ENCODE measurements around the gene SLC47A1. TPM values are rescaled to one million over a fixed set of nuclear protein-coding genes. Genes with fewer than 3 reads are reported as not detected.

SLC47A1 gene
- polyA plus RNA-seq, 1 donor (not counting 4 experiments of a cell fraction or from before 2014, with no cell fraction given) = 0.07 TPM

DNA sequence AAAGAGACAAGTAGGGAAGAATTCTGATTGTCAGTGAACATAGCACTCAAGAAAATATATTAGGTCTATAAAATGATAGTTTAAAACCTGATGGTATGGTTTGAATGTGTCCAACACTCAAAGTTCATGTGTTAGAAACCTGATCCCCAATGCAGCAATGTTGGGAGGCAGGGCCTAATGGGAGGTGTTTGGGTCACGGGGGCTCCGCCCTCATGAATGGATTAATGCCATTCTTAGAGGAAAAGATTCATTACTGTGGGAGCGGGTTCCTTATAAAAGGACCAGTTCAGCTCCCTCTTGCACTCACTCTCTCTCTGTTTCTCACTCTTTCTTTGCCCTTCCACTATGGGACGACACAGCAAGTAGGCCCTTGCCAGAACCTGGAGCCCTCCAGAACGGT lies 41.5 kb upstream of the SLC47A1 start:
- Histone ChIP-seq H3K4me1 (ENCODE audit: control insufficient read depth, extremely low read depth, insufficient read depth, low read length) (no peaks in the 10 kb centered on the region), H2AFZ (ENCODE audit: control insufficient read depth, low read length) (no peak overlapping the region), H3K9me1 (ENCODE audit: control insufficient read depth, extremely low read depth, insufficient read depth, low read length) (no peaks in the 10 kb centered on the region), H3K36me3 (ENCODE audit: control insufficient read depth in 2 of 2, extremely low read depth in 1 of 2, insufficient read depth in 2 of 2, low read length in 2 of 2) (no peaks in the 10 kb centered on the region), H3K9me3 (ENCODE audit: control insufficient read depth, low read depth, low read length) (no peaks in the 10 kb centered on the region), H3K27ac (ENCODE audit: control insufficient read depth, insufficient read depth, low read length) (no peak overlapping the region), H3K4me2 (ENCODE audit: control insufficient read depth, extremely low read depth, insufficient read depth, low read depth, low read length) (no peak overlapping the region), H3K27me3 (ENCODE audit: control insufficient read depth, extremely low read depth, insufficient read depth, low read length) (no peaks in the 10 kb centered on the region), H3K4me3 (ENCODE audit: control insufficient read depth in 2 of 3, extremely low read depth in 1 of 3, insufficient read depth in 2 of 3, low read depth in 1 of 3, low read length in 3 of 3) (no peak overlapping the region), H3K79me2 (ENCODE audit: control insufficient read depth, insufficient read depth, low read length) (no peaks in the 10 kb centered on the region), H4K20me1 (ENCODE audit: control insufficient read depth, extremely low read depth, insufficient read depth, low read length) (no peaks in the 10 kb centered on the region), H3K9ac (ENCODE audit: control insufficient read depth, extremely low read depth, insufficient read depth, low read length) (no peak overlapping the region)
- TF ChIP-seq EZH2 (IDR thresholded peaks at IDR 0.05; ENCODE audit: low read length) = no peak
- no peak for TF ChIP-seq CTCF (optimal IDR thresholded peaks at IDR 0.05 in 1 of 3, IDR thresholded peaks at IDR 0.05 in 1 of 3, conservative IDR thresholded peaks at IDR 0.05 in 1 of 3; ENCODE audit: extremely low read depth in 1 of 3, insufficient read depth in 2 of 3, low read length in 3 of 3)
- FAIRE-seq (no peak), DNase-seq (ENCODE audit: low read depth, low spot score) (no peak)
- dilution Hi-C loops (cut with MboI; ENCODE audit: extremely low pct_ligation_motif_present, low sequenced_read_pairs) = no loop called here

DNA sequence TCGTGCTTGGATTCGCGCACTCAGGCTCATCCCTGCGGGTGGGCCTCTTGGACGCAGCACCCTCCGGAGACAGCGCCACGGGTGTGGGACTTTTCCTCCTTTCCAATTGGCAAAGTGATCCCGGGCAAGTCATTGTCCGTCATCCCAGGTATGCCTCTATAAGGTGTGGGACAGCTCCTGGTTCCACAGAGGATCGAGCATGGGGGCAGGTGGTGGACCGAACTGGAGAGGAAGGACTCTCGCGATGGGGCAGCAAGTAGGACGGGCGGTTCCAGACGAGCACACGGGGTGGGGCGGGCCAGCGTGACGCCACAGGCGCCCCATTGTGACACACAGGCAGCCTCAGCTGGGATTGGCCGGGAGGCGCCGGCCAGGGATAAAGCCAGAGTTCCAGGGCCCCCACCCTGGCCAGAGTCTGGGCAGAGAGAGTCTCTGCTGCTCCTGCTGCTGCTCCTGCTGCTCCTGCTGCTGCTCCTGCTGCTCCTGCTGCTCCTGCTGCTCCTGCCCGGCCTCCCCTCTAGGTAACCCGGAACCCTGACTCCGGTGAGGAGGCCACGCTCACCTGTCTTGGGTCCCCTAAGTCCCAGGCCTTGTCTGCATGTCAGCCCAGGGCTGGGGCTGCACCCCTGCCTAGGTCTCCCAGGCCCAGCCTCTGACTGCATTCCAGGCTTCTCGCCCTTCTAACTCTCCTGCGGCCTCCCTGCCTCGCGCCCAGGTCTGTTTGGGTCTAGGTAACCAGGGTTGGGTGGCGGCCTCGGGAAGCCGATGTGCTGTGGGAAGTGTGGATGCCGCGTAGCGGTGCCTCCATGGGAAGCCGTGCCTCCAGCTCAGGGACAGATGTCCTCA lies 38.5 kb upstream of the SLC47A1 start:
- Histone ChIP-seq H3K9me1 (ENCODE audit: control insufficient read depth, extremely low read depth, insufficient read depth, low read length) (no peaks in the 10 kb centered on the region), H3K27ac (ENCODE audit: control insufficient read depth, insufficient read depth, low read length) (no peak overlapping the region), H2AFZ (ENCODE audit: control insufficient read depth, low read length) (no peak overlapping the region), H3K4me1 (ENCODE audit: control insufficient read depth, extremely low read depth, insufficient read depth, low read length) (no peaks in the 10 kb centered on the region), H3K36me3 (ENCODE audit: control insufficient read depth in 2 of 2, extremely low read depth in 1 of 2, insufficient read depth in 2 of 2, low read length in 2 of 2) (no peaks in the 10 kb centered on the region), H3K27me3 (ENCODE audit: control insufficient read depth, extremely low read depth, insufficient read depth, low read length) (no peaks in the 10 kb centered on the region), H3K9ac (ENCODE audit: control insufficient read depth, extremely low read depth, insufficient read depth, low read length) (no peak overlapping the region), H3K4me2 (ENCODE audit: control insufficient read depth, extremely low read depth, insufficient read depth, low read depth, low read length) (no peak overlapping the region), H4K20me1 (ENCODE audit: control insufficient read depth, extremely low read depth, insufficient read depth, low read length) (no peaks in the 10 kb centered on the region), H3K4me3 (ENCODE audit: control insufficient read depth in 2 of 3, extremely low read depth in 1 of 3, insufficient read depth in 2 of 3, low read depth in 1 of 3, low read length in 3 of 3) (no peak overlapping the region), H3K79me2 (ENCODE audit: control insufficient read depth, insufficient read depth, low read length) (no peaks in the 10 kb centered on the region), H3K9me3 (ENCODE audit: control insufficient read depth, low read depth, low read length) (no peaks in the 10 kb centered on the region)
- DNase-seq (ENCODE audit: low read depth, low spot score) (no peak), FAIRE-seq (no peak)
- TF ChIP-seq EZH2 (IDR thresholded peaks at IDR 0.05; ENCODE audit: low read length) (no peak), CTCF (optimal IDR thresholded peaks at IDR 0.05 in 1 of 3, IDR thresholded peaks at IDR 0.05 in 1 of 3, conservative IDR thresholded peaks at IDR 0.05 in 1 of 3; ENCODE audit: extremely low read depth in 1 of 3, insufficient read depth in 2 of 3, low read length in 3 of 3) (no peak)
- dilution Hi-C loops (cut with MboI; ENCODE audit: extremely low pct_ligation_motif_present, low sequenced_read_pairs) = no loop called here
